ENCODE data around the gene HOXB2. TPM values are rescaled to one million over a fixed set of nuclear protein-coding genes. Genes with fewer than 3 reads are reported as not detected.
"Not testable (repeated sequence)": the region's sequence is repeated elsewhere in the genome, so short reads cannot be mapped to it uniquely, and the experiment has no call there.

The HOXB2 gene
- total RNA-seq, 4 donors from 2014 or later: 9.2 to 24.2 (median 17.1) TPM

DNA sequence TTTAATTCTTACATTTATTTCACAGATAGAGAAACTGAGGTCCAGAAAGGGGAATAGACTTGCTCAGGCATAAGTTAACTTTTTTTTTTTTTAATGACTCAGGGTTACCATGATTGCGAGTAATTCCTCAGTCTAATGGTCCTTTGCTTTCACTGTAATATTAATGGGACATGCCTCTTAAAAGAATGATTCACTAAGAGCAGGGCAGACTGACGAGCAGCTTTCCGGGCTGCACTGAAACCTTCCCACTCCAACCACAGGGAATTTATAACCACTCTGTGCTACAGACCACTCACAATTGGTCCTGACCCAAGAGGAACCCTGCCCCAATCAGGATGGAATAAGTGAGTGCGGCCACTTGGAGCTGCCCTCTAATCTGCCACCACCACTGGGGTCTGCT, 5.7 kb downstream of the HOXB2 start:
- Histone ChIP-seq H3K27me3 (peaks cover 0 to 36% (median 0%) of the 10 kb centered on the region in 4 donors), H3K27ac (no peak overlapping the region), H3K4me3 (no peak overlapping the region), H3K4me1 (peaks cover 0 to 37% (median 0%) of the 10 kb centered on the region in 3 donors), H3K9me3 (no peaks in the 10 kb centered on the region), H3K36me3 (no peaks in the 10 kb centered on the region)
- no peak for DNase-seq
- intact Hi-C loops (cut with DNase I): no loop called here
- WGBS, 2 donors: 63 to 68% methylated on average over 4 of the region's 4 CpGs
- TF ChIP-seq, protein P1, sequence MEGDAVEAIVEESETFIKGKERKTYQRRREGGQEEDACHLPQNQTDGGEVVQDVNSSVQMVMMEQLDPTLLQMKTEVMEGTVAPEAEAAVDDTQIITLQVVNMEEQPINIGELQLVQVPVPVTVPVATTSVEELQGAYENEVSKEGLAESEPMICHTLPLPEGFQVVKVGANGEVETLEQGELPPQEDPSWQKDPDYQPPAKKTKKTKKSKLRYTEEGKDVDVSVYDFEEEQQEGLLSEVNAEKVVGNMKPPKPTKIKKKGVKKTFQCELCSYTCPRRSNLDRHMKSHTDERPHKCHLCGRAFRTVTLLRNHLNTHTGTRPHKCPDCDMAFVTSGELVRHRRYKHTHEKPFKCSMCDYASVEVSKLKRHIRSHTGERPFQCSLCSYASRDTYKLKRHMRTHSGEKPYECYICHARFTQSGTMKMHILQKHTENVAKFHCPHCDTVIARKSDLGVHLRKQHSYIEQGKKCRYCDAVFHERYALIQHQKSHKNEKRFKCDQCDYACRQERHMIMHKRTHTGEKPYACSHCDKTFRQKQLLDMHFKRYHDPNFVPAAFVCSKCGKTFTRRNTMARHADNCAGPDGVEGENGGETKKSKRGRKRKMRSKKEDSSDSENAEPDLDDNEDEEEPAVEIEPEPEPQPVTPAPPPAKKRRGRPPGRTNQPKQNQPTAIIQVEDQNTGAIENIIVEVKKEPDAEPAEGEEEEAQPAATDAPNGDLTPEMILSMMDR (IDR thresholded peaks at IDR 0.05): no peak
- no peak for TF ChIP-seq POLR2A (IDR thresholded peaks at IDR 0.05)

DNA sequence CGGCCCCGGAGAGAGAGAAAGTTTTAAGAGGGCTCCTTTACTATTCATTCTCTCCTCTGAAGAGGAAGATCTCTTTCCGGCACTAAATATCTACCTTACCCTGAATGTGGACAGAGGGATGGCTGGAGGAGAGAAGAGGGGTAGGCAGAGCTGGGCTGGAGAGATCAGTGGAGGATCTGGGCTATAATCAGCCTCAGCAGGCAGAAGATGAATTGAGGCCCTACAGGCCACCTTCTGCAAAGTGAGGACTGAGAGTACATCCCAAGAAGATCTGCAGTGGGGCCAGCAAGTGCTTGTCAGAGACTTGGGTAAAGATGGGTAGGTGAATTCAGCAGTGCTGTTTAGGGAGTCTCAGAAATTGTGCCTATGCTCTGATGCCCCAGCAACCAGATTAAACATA, 7.6 kb downstream of the HOXB2 start:
- H3K4me1 ChIP-seq: peaks cover 0 to 25% (median 0%) of the 10 kb centered on the region in 3 donors
- intact Hi-C loops (cut with DNase I): no loop called here
- H3K9me3 ChIP-seq: no peaks in the 10 kb centered on the region
- WGBS, 2 donors: 100% methylated on average over 1 of the region's 3 CpGs; no CpG with 5 or more reads in 1 of the 2 donors
- H3K4me3 ChIP-seq: no peak overlapping the region
- H3K27me3 ChIP-seq: peaks cover 0 to 18% (median 0%) of the 10 kb centered on the region in 4 donors
- DNase-seq: no peak
- no peaks in the 10 kb centered on the region for H3K36me3 ChIP-seq
- no peak for TF ChIP-seq POLR2A (IDR thresholded peaks at IDR 0.05)
- TF ChIP-seq, protein P1 (IDR thresholded peaks at IDR 0.05): no peak
- no peak overlapping the region for H3K27ac ChIP-seq

DNA sequence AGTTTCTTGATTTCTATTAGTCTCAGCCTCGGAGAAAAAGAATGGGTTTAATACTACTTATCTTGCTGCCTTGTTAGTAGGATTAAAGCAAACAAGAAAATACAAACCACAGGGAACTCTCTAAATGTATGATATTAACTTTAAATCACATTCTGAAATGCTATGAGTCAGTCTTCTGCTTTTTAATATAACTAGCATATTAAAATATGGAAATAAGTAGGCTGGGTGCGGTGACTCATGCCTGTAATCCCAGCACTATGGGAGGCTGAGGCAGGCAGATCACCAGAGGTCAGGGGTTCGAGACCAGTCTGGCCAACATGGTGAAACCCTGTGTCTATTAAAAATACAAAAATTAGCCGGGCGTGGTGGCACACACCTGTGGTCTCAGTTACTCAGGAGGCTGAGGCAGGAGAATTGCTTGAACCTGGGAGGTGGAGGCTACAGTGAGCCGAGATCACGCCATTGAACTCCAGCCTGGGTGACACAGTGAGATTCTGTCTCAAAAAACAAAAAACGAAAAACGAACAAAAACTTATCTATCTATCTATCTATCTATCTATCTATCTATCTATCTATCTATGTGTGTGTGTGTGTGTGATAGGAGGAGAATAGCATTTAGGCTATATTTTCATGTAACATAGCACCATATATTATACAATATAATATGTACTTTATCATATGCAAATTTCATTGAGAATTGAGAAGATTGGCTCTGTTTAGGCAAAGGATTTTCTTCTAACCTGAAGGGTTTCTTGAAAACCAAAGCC, 8.9 kb downstream of the HOXB2 start:
- intact Hi-C loops (cut with DNase I); DNase-seq; H3K9me3 ChIP-seq; H3K36me3 ChIP-seq; H3K4me3 ChIP-seq; H3K27ac ChIP-seq; H3K27me3 ChIP-seq: not testable (repeated sequence)
- 80 to 82% methylated on average over 9 of the region's 9 CpGs for WGBS, 2 donors
- peaks cover 0 to 12% (median 0%) of the 10 kb centered on the region in 3 donors for H3K4me1 ChIP-seq

DNA sequence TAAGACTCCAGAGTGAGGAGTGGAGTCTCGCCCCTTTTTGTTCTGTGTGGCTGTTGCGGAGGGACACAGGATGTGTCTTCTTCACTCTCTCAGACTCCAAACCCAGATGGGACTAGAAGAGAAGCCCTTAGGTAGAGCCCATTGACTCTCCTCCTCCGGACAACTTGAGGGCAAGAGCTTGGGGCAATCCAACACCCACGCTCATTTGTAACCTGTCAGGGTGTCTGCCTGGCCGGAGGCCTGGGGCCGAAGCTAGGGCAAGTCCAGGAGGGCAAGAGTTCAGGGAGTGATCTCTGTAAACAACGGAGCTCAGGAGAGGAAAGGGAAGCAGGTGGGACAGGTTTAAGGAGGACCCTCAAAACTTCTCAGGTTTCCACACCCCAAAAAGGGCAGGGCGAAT, 12.6 kb downstream of the HOXB2 start:
- no peak overlapping the region for H3K27ac ChIP-seq
- 71 to 86% methylated on average over 7 to 8 of the region's 8 CpGs for WGBS, 2 donors
- no peaks in the 10 kb centered on the region for H3K9me3 ChIP-seq
- peaks cover 3 to 25% (median 9%) of the 10 kb centered on the region in 3 donors for H3K4me1 ChIP-seq
- intact Hi-C loops (cut with DNase I): no loop called here
- TF ChIP-seq POLR2A (IDR thresholded peaks at IDR 0.05): no peak
- TF ChIP-seq, protein P1 (IDR thresholded peaks at IDR 0.05): no peak
- no peak for DNase-seq
- H3K36me3 ChIP-seq: no peaks in the 10 kb centered on the region
- no peak overlapping the region for H3K4me3 ChIP-seq
- H3K27me3 ChIP-seq: peaks cover 0 to 28% (median under 1%) of the 10 kb centered on the region in 4 donors

DNA sequence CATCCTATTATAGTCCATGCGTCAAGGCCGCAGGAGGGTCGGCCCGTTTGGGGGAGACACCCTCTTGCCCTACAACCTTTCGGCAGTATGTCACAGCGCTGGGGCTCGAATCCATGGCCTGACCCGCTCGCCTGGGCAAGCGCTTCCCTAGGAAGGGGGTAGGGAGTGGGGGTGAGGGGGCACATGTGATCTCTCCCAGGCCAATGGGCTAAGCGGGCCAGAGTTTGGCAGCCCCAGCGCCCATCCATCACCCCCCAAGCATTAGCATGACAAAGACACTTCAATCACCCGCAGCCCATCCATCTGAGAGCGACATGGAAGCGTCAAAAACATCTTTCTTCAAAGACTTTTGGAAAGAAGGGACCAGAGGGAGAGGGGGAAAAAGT, 14.0 kb downstream of the HOXB2 start, which contains the start of gene HOXB1:
Gene HOXB1 (minus strand): TSS at position 125 of the 386 bp plus-strand sequence. CDS start 107 bp downstream, at position 18.
- H3K27ac ChIP-seq: peak within 1 kb of the TSS; percentile 60 to 83 (median 77)
- peaks cover 7 to 35% (median 9%) of the 10 kb centered on the region in 3 donors for H3K4me1 ChIP-seq
- no peak for TF ChIP-seq POLR2A (IDR thresholded peaks at IDR 0.05)
- TF ChIP-seq, protein P1 (IDR thresholded peaks at IDR 0.05): no peak

More for the DNA sequence above, 14.0 kb downstream of the HOXB2 start, which contains the start of gene HOXB1:
- Histone ChIP-seq H3K36me3 (no peaks in the 10 kb centered on the region), H3K4me3 (peak within 1 kb of the TSS in 1 of 4 donors; percentile 17), H3K9me3 (no peaks in the 10 kb centered on the region), H3K27me3 (peaks cover 0 to 42% (median 2%) of the 10 kb centered on the region in 4 donors)
- intact Hi-C loops (cut with DNase I): no loop called here
- no peak for DNase-seq
- 80 to 91% methylated on average over 5 of the region's 15 CpGs for WGBS, 2 donors

Data from esophagus squamous epithelium (tissue), 5 donors.